ENCODE data around the gene RUSF1.

DNA sequence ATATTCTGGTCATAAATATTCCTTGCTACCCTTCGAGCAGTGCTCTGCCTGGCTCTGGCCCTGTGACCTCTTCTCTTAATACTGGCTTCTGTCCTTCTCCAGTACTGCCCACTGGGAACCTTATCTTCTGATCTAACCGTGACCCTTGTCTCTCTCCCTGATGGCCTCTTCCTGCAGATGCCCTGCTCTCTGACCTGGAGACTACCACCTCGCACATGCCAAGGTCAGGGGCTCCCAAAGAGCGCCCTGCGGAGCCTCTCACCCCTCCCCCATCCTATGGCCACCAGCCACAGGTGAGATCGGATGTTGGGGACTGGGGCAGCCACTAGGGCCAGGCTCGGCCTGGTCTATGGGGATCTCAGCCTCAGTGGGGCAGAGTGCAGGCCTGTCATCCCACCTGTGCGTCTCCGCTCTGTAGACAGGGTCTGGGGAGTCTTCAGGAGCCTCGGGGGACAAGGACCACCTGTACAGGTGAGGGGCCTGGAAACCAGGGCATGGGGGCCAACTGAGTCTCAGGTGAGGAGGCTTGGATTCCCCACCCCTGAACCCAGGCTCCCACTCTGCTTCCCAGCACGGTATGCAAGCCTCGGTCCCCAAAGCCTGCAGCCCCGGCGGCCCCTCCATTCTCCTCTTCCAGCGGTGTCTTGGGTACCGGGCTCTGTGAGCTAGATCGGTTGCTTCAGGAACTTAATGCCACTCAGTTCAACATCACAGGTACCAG lies 34.8 kb downstream of the RUSF1 start:
- TF ChIP-seq MYB (IDR thresholded peaks at IDR 0.05; ENCODE audit: borderline replicate concordance, low read depth, low read length) (no peak), MTA2 (IDR thresholded peaks at IDR 0.05; ENCODE audit: low read depth) (no peak), SMC3 (IDR thresholded peaks at IDR 0.05; ENCODE audit: borderline replicate concordance, low read length) (no peak), EZH2 (IDR thresholded peaks at IDR 0.05; ENCODE audit: borderline replicate concordance, control insufficient read depth, low read depth, low read length) (no peak), CEBPZ (IDR thresholded peaks at IDR 0.05; ENCODE audit: low read depth, low read length) (no peak), MYC (IDR thresholded peaks at IDR 0.05; ENCODE audit: insufficient read depth, insufficient read length, insufficient replicate concordance, low read length, severe bottlenecking) (no peak), CTCF (IDR thresholded peaks at IDR 0.05 in 2 of 3, conservative IDR thresholded peaks at IDR 0.05 in 1 of 3; ENCODE audit: control insufficient read depth in 2 of 3, extremely low read depth in 1 of 3, insufficient read depth in 1 of 3, low read depth in 3 of 3, low read length in 3 of 3) (no peak)

Measured in GM12878 (cell line).